ENCODE data around the gene MAN2B1. TPM values are rescaled to one million over a fixed set of nuclear protein-coding genes. Genes with fewer than 3 reads are reported as not detected.
A peak's percentile ranks its signal among the peaks of the same experiment; 100 is the strongest.

Gene MAN2B1
- total and polyA plus RNA-seq, 2 experiments from 2014 or later = 33.2 to 60.8 TPM

DNA sequence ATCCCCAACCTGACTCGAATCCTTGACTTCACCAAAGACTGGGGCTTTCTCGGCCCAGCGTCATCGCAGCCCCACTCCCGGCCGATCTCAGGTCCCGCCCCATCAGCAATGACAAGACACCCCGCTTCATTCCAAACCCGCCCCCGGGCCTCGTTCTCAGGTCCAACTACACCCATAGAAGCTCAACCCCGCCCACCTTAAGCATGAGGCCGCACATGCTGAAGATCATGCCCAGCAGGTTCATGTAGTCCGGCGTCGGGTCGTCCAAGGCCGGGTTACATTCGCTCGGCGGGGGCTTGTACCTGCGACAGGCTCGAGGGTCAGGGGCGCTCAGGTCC, 2.4 kb upstream of the MAN2B1 start (continued):
- TF ChIP-seq, protein P1, sequence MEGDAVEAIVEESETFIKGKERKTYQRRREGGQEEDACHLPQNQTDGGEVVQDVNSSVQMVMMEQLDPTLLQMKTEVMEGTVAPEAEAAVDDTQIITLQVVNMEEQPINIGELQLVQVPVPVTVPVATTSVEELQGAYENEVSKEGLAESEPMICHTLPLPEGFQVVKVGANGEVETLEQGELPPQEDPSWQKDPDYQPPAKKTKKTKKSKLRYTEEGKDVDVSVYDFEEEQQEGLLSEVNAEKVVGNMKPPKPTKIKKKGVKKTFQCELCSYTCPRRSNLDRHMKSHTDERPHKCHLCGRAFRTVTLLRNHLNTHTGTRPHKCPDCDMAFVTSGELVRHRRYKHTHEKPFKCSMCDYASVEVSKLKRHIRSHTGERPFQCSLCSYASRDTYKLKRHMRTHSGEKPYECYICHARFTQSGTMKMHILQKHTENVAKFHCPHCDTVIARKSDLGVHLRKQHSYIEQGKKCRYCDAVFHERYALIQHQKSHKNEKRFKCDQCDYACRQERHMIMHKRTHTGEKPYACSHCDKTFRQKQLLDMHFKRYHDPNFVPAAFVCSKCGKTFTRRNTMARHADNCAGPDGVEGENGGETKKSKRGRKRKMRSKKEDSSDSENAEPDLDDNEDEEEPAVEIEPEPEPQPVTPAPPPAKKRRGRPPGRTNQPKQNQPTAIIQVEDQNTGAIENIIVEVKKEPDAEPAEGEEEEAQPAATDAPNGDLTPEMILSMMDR (conservative IDR thresholded peaks at IDR 0.05; ENCODE audit: low read depth in 2 of 2) = no peak
- TF ChIP-seq, protein P2, sequence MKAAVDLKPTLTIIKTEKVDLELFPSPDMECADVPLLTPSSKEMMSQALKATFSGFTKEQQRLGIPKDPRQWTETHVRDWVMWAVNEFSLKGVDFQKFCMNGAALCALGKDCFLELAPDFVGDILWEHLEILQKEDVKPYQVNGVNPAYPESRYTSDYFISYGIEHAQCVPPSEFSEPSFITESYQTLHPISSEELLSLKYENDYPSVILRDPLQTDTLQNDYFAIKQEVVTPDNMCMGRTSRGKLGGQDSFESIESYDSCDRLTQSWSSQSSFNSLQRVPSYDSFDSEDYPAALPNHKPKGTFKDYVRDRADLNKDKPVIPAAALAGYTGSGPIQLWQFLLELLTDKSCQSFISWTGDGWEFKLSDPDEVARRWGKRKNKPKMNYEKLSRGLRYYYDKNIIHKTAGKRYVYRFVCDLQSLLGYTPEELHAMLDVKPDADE (IDR thresholded peaks at IDR 0.05) = no peak

DNA sequence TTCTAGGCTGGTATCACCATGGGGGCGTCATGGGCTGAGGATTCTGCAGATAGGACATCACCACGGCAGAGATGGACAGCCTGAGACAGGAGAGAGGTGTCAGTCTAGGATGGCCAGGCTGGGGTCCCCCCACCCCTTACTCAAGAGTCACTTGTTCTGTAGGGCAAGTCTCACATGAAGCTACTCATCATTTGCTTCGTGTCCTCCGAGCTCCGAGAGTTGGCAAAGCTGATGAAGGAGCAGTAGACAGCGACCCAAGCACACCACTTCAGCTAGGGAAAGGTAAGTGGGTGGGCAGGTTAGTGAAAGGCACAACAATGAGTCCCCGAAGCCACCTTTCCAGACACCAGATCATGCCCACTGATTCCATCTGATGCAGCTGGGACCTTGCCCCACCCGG, 1.8 kb upstream of the MAN2B1 start:
- peak overlapping the region; percentile 96 for H3K4me2 ChIP-seq
- peaks cover 17% of the 10 kb centered on the region for H3K4me1 ChIP-seq (ENCODE audit: insufficient read depth)
- Mint-ChIP-seq H3K4me3 (peak overlapping the region; percentile 97), H3K4me1 (peaks cover 29% of the 10 kb centered on the region), H3K27ac (peak overlapping the region; percentile 99; the same call in 1 of the 2 replicates), H3K36me3 (ENCODE audit: low read depth) (peaks cover 20% of the 10 kb centered on the region), H3K27me3 (ENCODE audit: insufficient read depth, low read depth, poor library complexity) (peaks cover 34% of the 10 kb centered on the region), H3K9me3 (no peaks in the 10 kb centered on the region; the same call in 2 of the 3 replicates)
- DNase-seq (ENCODE audit: low spot score) (no peak), ATAC-seq (no peak)
- peaks cover 29% of the 10 kb centered on the region for H3K79me2 ChIP-seq (replicated peaks; ENCODE audit: insufficient read depth)
- H3K9me2 ChIP-seq (ENCODE audit: insufficient read depth) = no peaks in the 10 kb centered on the region
- H3K4me3 ChIP-seq = peak overlapping the region; percentile 98
- no peak overlapping the region for H2AFZ ChIP-seq
- 0 out of 2 replicates have a peak, but pooled peaks cover 3% of the 10 kb centered on the region for H4K20me1 ChIP-seq (replicated peaks; ENCODE audit: insufficient read depth)
- H3K27ac ChIP-seq (ENCODE audit: low read depth) = no peak overlapping the region
- no peaks in the 10 kb centered on the region for H3K27me3 ChIP-seq (ENCODE audit: insufficient read depth)
- H3F3A ChIP-seq (replicated peaks; ENCODE audit: low read depth) = peaks cover 29% of the 10 kb centered on the region
- no peaks in the 10 kb centered on the region for H3K36me3 ChIP-seq (ENCODE audit: insufficient read depth)
- TF ChIP-seq CREB1 (CRISPR knock-in tag; IDR thresholded peaks at IDR 0.05; ENCODE audit: low read depth) (no peak), JUNB (IDR thresholded peaks at IDR 0.05; ENCODE audit: unreplicated experiment) (no peak), EZH2 (IDR thresholded peaks at IDR 0.05; ENCODE audit: low read depth, unreplicated experiment) (no peak), POLR2AphosphoS5 (IDR thresholded peaks at IDR 0.05; ENCODE audit: low read depth) (no peak), ZNF331 (CRISPR knock-in tag; IDR thresholded peaks at IDR 0.05; ENCODE audit: low read depth) (no peak), ZNF114 (CRISPR knock-in tag; IDR thresholded peaks at IDR 0.05) (no peak), STAT1 (IDR thresholded peaks at IDR 0.05; ENCODE audit: unreplicated experiment) (no peak)
- TF ChIP-seq, protein P3, sequence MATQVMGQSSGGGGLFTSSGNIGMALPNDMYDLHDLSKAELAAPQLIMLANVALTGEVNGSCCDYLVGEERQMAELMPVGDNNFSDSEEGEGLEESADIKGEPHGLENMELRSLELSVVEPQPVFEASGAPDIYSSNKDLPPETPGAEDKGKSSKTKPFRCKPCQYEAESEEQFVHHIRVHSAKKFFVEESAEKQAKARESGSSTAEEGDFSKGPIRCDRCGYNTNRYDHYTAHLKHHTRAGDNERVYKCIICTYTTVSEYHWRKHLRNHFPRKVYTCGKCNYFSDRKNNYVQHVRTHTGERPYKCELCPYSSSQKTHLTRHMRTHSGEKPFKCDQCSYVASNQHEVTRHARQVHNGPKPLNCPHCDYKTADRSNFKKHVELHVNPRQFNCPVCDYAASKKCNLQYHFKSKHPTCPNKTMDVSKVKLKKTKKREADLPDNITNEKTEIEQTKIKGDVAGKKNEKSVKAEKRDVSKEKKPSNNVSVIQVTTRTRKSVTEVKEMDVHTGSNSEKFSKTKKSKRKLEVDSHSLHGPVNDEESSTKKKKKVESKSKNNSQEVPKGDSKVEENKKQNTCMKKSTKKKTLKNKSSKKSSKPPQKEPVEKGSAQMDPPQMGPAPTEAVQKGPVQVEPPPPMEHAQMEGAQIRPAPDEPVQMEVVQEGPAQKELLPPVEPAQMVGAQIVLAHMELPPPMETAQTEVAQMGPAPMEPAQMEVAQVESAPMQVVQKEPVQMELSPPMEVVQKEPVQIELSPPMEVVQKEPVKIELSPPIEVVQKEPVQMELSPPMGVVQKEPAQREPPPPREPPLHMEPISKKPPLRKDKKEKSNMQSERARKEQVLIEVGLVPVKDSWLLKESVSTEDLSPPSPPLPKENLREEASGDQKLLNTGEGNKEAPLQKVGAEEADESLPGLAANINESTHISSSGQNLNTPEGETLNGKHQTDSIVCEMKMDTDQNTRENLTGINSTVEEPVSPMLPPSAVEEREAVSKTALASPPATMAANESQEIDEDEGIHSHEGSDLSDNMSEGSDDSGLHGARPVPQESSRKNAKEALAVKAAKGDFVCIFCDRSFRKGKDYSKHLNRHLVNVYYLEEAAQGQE (IDR thresholded peaks at IDR 0.05; ENCODE audit: unreplicated experiment) = no peak
- TF ChIP-seq, protein P4, sequence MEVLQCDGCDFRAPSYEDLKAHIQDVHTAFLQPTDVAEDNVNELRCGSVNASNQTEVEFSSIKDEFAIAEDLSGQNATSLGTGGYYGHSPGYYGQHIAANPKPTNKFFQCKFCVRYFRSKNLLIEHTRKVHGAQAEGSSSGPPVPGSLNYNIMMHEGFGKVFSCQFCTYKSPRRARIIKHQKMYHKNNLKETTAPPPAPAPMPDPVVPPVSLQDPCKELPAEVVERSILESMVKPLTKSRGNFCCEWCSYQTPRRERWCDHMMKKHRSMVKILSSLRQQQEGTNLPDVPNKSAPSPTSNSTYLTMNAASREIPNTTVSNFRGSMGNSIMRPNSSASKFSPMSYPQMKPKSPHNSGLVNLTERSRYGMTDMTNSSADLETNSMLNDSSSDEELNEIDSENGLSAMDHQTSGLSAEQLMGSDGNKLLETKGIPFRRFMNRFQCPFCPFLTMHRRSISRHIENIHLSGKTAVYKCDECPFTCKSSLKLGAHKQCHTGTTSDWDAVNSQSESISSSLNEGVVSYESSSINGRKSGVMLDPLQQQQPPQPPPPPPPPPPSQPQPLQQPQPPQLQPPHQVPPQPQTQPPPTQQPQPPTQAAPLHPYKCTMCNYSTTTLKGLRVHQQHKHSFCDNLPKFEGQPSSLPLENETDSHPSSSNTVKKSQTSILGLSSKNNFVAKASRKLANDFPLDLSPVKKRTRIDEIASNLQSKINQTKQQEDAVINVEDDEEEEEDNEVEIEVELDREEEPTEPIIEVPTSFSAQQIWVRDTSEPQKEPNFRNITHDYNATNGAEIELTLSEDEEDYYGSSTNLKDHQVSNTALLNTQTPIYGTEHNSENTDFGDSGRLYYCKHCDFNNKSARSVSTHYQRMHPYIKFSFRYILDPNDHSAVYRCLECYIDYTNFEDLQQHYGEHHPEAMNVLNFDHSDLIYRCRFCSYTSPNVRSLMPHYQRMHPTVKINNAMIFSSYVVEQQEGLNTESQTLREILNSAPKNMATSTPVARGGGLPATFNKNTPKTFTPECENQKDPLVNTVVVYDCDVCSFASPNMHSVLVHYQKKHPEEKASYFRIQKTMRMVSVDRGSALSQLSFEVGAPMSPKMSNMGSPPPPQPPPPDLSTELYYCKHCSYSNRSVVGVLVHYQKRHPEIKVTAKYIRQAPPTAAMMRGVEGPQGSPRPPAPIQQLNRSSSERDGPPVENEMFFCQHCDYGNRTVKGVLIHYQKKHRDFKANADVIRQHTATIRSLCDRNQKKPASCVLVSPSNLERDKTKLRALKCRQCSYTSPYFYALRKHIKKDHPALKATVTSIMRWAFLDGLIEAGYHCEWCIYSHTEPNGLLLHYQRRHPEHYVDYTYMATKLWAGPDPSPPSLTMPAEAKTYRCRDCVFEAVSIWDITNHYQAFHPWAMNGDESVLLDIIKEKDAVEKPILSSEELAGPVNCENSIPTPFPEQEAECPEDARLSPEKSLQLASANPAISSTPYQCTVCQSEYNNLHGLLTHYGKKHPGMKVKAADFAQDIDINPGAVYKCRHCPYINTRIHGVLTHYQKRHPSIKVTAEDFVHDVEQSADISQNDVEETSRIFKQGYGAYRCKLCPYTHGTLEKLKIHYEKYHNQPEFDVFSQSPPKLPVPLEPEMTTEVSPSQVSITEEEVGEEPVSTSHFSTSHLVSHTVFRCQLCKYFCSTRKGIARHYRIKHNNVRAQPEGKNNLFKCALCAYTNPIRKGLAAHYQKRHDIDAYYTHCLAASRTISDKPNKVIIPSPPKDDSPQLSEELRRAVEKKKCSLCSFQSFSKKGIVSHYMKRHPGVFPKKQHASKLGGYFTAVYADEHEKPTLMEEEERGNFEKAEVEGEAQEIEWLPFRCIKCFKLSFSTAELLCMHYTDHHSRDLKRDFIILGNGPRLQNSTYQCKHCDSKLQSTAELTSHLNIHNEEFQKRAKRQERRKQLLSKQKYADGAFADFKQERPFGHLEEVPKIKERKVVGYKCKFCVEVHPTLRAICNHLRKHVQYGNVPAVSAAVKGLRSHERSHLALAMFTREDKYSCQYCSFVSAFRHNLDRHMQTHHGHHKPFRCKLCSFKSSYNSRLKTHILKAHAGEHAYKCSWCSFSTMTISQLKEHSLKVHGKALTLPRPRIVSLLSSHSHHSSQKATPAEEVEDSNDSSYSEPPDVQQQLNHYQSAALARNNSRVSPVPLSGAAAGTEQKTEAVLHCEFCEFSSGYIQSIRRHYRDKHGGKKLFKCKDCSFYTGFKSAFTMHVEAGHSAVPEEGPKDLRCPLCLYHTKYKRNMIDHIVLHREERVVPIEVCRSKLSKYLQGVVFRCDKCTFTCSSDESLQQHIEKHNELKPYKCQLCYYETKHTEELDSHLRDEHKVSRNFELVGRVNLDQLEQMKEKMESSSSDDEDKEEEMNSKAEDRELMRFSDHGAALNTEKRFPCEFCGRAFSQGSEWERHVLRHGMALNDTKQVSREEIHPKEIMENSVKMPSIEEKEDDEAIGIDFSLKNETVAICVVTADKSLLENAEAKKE (CRISPR knock-in tag; IDR thresholded peaks at IDR 0.05) = no peak
